Caco-2 (cell line): ENCODE data around the gene ABCC9. TPM values are rescaled to one million over a fixed set of nuclear protein-coding genes. Genes with fewer than 3 reads are reported as not detected.

ENCODE experiments used
- BruUV-seq: library from RNA; stranded (reverse); fragments of 400-500 nt; replicated peaks from 2 replicates; lab custom pipeline; 2021; lab: Mats Ljungman, UMichigan
- CTCF ChIA-PET: fragments of 300-600 bp; sonication (Branson Sonifier 250); formaldehyde crosslinking; loops from one replicate; lab custom pipeline; 2022; ENCODE audit warnings: antibody characterized with exemption; lab: Charles Lee
- POLR2A ChIA-PET: fragments of 300-600 bp; sonication (Branson Sonifier 250); formaldehyde crosslinking; loops from one replicate; lab custom pipeline; 2022; ENCODE audit warnings: antibody characterized with exemption; lab: Charles Lee
- DNase-seq, 2 experiments: peaks; one replicate each; pipeline versions ENCODE4 v3.0.0 to v3.0.0-alpha.2; 2020 to 2022
- H3K27me3 ChIP-seq: replicated peaks from 2 replicates; pipeline ENCODE4 v1.6.0; 2011; ENCODE audit warnings: low read length; ENCODE audit not compliant: control insufficient read depth, insufficient read depth
- H3K36me3 ChIP-seq: 2 replicates; pipeline ENCODE4 v1.5.1; 2011; ENCODE audit warnings: low read length; ENCODE audit not compliant: control insufficient read depth, insufficient read depth
- H3K4me1 ChIP-seq: fragments of 250-450 bp; sonication (Bioruptor Pico); 2 replicates; pipeline ENCODE4 v1.5.1; 2020; ENCODE audit warnings: mild to moderate bottlenecking
- H3K4me3 ChIP-seq: 2 replicates; pipeline ENCODE4 v1.5.1; 2011; ENCODE audit warnings: low read depth, mild to moderate bottlenecking, control low read depth, low read length
- H3K9me3 ChIP-seq: fragments of 250-450 bp; sonication (Bioruptor Pico); 2 replicates; pipeline ENCODE4 v1.5.1; 2020; ENCODE audit warnings: mild to moderate bottlenecking, moderate library complexity
- H3K27ac Mint-ChIP-seq: one replicate; pipeline ENCODE4 v1.8.0; 2022; ENCODE audit warnings: mixed read lengths; ENCODE audit not compliant: unreplicated experiment
- H3K27me3 Mint-ChIP-seq: one replicate; pipeline ENCODE4 v1.8.0; 2022; ENCODE audit warnings: mixed read lengths; ENCODE audit not compliant: insufficient read depth, unreplicated experiment
- H3K36me3 Mint-ChIP-seq: one replicate; pipeline ENCODE4 v1.8.0; 2022; ENCODE audit warnings: mild to moderate bottlenecking, mixed read lengths; ENCODE audit not compliant: insufficient read depth, unreplicated experiment
- H3K4me1 Mint-ChIP-seq: one replicate; pipeline ENCODE4 v1.8.0; 2022; ENCODE audit warnings: low read depth, mixed read lengths; ENCODE audit not compliant: unreplicated experiment
- H3K4me3 Mint-ChIP-seq: one replicate; pipeline ENCODE4 v1.8.0; 2022; ENCODE audit warnings: mild to moderate bottlenecking, moderate library complexity, mixed read lengths; ENCODE audit not compliant: unreplicated experiment
- H3K9me3 Mint-ChIP-seq: one replicate; pipeline ENCODE4 v1.8.0; 2022; ENCODE audit warnings: mixed read lengths; ENCODE audit not compliant: unreplicated experiment
- intact Hi-C: fragments of 100-400 bp; cut with micrococcal nuclease; formaldehyde crosslinking; loops from one replicate; pipeline ENCODE4 v1.10.0; 2022; ENCODE audit not compliant: unreplicated experiment
- total RNA-seq: library from RNA; stranded (reverse); gene quantifications from 2 replicates; pipeline ENCODE4 v1.2.3, GENCODE V29; 2022
- TF ChIP-seq, protein P1 (sequence below), 2 experiments: fragments of 200-600 bp in 1 of 2; IDR thresholded peaks; 1 replicate in 1 of 2; 2 replicates in 1 of 2; pipeline versions ENCODE4 v1.5.1 to v1.8.0; 2011 to 2022; ENCODE audit warnings: antibody characterized with exemption in 1 of 2, control low read depth in 1 of 2, inconsistent platforms in 1 of 2, low read depth in 1 of 2, low read length in 1 of 2, mild to moderate bottlenecking in 1 of 2, moderate library complexity in 1 of 2; ENCODE audit not compliant: insufficient read depth in 1 of 2, severe bottlenecking in 1 of 2, unreplicated experiment in 1 of 2

Gene ABCC9
- total RNA-seq, 1 experiment from 2014 or later = 130 TPM

DNA sequence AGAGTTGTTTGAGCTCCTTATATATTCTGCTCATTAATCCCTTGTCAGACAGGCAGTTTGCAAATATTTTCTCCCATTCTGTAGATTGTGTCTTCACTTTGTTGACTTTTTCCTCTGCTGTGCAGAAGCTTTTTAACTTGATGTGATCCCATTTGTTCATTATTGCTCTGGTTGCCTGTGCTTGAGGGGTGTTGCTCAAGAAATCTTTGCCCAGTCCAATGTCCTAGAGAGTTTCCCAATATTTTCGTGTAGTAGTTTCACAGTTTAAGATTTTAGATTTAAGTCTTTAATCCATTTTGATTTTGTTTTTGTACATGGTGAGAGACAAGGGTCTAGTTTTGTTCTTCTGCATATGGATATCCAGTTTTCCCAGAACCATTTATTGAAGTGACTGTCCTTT, 19.8 kb downstream of the ABCC9 start:
- Mint-ChIP-seq H3K4me3 (no peak overlapping the region), H3K36me3 (peaks cover 31% of the 10 kb centered on the region), H3K27me3 (no peaks in the 10 kb centered on the region), H3K4me1 (peaks cover 16% of the 10 kb centered on the region), H3K27ac (no peak overlapping the region), H3K9me3 (peaks cover 16% of the 10 kb centered on the region)
- Histone ChIP-seq H3K27me3 (no peaks in the 10 kb centered on the region), H3K4me3 (no peak overlapping the region), H3K4me1 (peaks cover 12% of the 10 kb centered on the region), H3K9me3 (no peaks in the 10 kb centered on the region), H3K36me3 (no peaks in the 10 kb centered on the region; the same call in 1 of the 2 replicates)
- ChIA-PET POLR2A (no interaction called here), CTCF (no interaction called here)
- no peak for DNase-seq
- no TSS peak for BruUV-seq
- intact Hi-C loops = no loop called here
- TF ChIP-seq, protein P1, sequence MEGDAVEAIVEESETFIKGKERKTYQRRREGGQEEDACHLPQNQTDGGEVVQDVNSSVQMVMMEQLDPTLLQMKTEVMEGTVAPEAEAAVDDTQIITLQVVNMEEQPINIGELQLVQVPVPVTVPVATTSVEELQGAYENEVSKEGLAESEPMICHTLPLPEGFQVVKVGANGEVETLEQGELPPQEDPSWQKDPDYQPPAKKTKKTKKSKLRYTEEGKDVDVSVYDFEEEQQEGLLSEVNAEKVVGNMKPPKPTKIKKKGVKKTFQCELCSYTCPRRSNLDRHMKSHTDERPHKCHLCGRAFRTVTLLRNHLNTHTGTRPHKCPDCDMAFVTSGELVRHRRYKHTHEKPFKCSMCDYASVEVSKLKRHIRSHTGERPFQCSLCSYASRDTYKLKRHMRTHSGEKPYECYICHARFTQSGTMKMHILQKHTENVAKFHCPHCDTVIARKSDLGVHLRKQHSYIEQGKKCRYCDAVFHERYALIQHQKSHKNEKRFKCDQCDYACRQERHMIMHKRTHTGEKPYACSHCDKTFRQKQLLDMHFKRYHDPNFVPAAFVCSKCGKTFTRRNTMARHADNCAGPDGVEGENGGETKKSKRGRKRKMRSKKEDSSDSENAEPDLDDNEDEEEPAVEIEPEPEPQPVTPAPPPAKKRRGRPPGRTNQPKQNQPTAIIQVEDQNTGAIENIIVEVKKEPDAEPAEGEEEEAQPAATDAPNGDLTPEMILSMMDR (IDR thresholded peaks at IDR 0.05; ENCODE audit: insufficient read depth in 1 of 2, low read depth in 1 of 2, low read length in 1 of 2, severe bottlenecking in 1 of 2, unreplicated experiment in 1 of 2) = no peak

DNA sequence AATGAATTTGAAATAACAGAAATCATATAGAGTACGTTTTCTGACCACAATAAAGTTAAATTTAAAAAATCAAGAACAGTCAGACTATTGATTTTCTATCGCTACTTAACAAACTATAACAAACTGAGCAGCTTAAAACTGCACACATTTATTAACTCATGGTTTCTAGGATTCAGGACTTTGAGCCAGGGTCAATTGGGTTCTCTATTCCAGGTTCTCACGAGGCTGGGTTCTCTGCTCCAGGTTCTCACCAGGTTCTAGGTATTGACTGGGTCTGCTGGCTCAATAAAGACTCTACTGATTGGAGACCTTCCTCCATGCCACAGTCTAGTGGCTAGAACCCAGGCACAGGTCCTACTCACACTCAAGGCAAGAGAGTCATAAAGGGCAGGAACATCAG, 22.8 kb downstream of the ABCC9 start:
- Histone ChIP-seq H3K9me3 (no peaks in the 10 kb centered on the region), H3K4me1 (peaks cover 12% of the 10 kb centered on the region), H3K4me3 (no peak overlapping the region), H3K36me3 (no peaks in the 10 kb centered on the region; the same call in 1 of the 2 replicates), H3K27me3 (no peaks in the 10 kb centered on the region)
- intact Hi-C loops = no loop called here
- ChIA-PET CTCF (interaction anchor here (0.6 kb wide), 1 partner anchor 164 kb away, joined by 3 read pairs; no protein-coding TSS in a partner anchor), POLR2A (no interaction called here)
- no TSS peak for BruUV-seq
- H3K4me3 Mint-ChIP-seq = no peak overlapping the region
- peaks cover 16% of the 10 kb centered on the region for H3K9me3 Mint-ChIP-seq
- H3K27me3 Mint-ChIP-seq = no peaks in the 10 kb centered on the region
- H3K36me3 Mint-ChIP-seq = peaks cover 40% of the 10 kb centered on the region
- no peak for DNase-seq
- peaks cover 16% of the 10 kb centered on the region for H3K4me1 Mint-ChIP-seq
- H3K27ac Mint-ChIP-seq = peak overlapping the region; percentile 5
- TF ChIP-seq, protein P1 (IDR thresholded peaks at IDR 0.05; ENCODE audit: insufficient read depth in 1 of 2, low read depth in 1 of 2, low read length in 1 of 2, severe bottlenecking in 1 of 2, unreplicated experiment in 1 of 2) = no peak

DNA sequence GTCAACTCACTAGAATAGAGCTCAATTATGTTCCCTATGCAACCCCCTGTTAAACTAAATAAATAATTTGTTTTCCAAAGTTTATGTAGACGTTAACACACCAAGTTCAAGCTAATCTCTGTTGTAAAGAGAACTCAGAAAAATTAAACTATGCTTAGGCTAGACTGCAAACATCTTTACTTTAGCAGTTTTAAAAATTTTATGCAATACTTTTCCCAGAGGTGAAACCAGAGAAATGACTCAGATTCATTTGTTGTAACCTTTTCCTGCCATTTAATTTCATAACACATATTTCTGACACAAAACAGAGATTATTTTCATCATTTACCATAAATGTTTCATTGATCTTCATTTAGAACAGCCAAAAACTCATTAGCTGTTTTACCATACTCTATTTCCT, 27.4 kb downstream of the ABCC9 start:
- H3K4me1 Mint-ChIP-seq = peaks cover 11% of the 10 kb centered on the region
- TF ChIP-seq, protein P1 (IDR thresholded peaks at IDR 0.05; ENCODE audit: insufficient read depth in 1 of 2, low read depth in 1 of 2, low read length in 1 of 2, severe bottlenecking in 1 of 2, unreplicated experiment in 1 of 2) = no peak
- no peak overlapping the region for H3K27ac Mint-ChIP-seq
- no peaks in the 10 kb centered on the region for H3K36me3 ChIP-seq
- intact Hi-C loops = no loop called here
- ChIA-PET CTCF (no interaction called here), POLR2A (no interaction called here)
- peaks cover 13% of the 10 kb centered on the region for H3K9me3 Mint-ChIP-seq
- no peak overlapping the region for H3K4me3 Mint-ChIP-seq
- no peaks in the 10 kb centered on the region for H3K27me3 Mint-ChIP-seq
- no peak overlapping the region for H3K4me3 ChIP-seq
- DNase-seq = no peak
- BruUV-seq = no TSS peak
- H3K4me1 ChIP-seq = peaks cover 8% of the 10 kb centered on the region
- no peaks in the 10 kb centered on the region for H3K27me3 ChIP-seq
- peaks cover 35% of the 10 kb centered on the region for H3K36me3 Mint-ChIP-seq
- H3K9me3 ChIP-seq = no peaks in the 10 kb centered on the region
